Nephron progenitor cell (in vitro differentiated cells): ENCODE measurements around the gene RAP1GAP2.

Experiments used
- DNase-seq: peaks from one replicate; pipeline ENCODE4 v3.0.0; 2021
- H3K27ac Mint-ChIP-seq: 2 replicates; pipeline ENCODE4 v1.8.0; 2021; ENCODE audit warnings: mild to moderate bottlenecking, moderate library complexity, mixed read lengths
- H3K27me3 Mint-ChIP-seq: 2 replicates; pipeline ENCODE4 v1.8.0; 2021; ENCODE audit warnings: mild to moderate bottlenecking, low read depth, mixed read lengths; ENCODE audit not compliant: poor library complexity
- H3K36me3 Mint-ChIP-seq: 2 replicates; pipeline ENCODE4 v1.8.0; 2021; ENCODE audit warnings: low read depth, mixed read lengths
- H3K4me1 Mint-ChIP-seq: 2 replicates; pipeline ENCODE4 v1.8.0; 2021; ENCODE audit warnings: mixed read lengths
- H3K4me3 Mint-ChIP-seq: 2 replicates; pipeline ENCODE4 v1.8.0; 2021; ENCODE audit warnings: mild to moderate bottlenecking, moderate library complexity, mixed read lengths
- H3K9me3 Mint-ChIP-seq: 2 replicates; pipeline ENCODE4 v1.8.0; 2021; ENCODE audit warnings: mild to moderate bottlenecking, moderate library complexity, mixed read lengths
- CTCF ChIP-seq: fragments of 200-600 bp; sonication (generic); IDR thresholded peaks from 2 replicates; pipeline ENCODE4 v1.5.0; 2021; ENCODE audit warnings: antibody characterized with exemption

RAP1GAP2 gene

GRCh38 chr17:2803386-2803785 is 7.1 kb downstream of the RAP1GAP2 start:
- no peaks in the 10 kb centered on the region for H3K36me3 Mint-ChIP-seq
- H3K27me3 Mint-ChIP-seq: peaks cover 28% of the 10 kb centered on the region
- DNase-seq: no peak
- peaks cover 25% of the 10 kb centered on the region for H3K4me1 Mint-ChIP-seq
- TF ChIP-seq CTCF: no peak
- no peaks in the 10 kb centered on the region for H3K9me3 Mint-ChIP-seq
- H3K4me3 Mint-ChIP-seq: no peak overlapping the region
- H3K27ac Mint-ChIP-seq: no peak overlapping the region

- H3K4me3 Mint-ChIP-seq: no peak overlapping the region
- H3K27me3 Mint-ChIP-seq: peaks cover 26% of the 10 kb centered on the region
- H3K9me3 Mint-ChIP-seq: no peaks in the 10 kb centered on the region
- no peak for DNase-seq
- H3K27ac Mint-ChIP-seq: no peak overlapping the region
- no peaks in the 10 kb centered on the region for H3K36me3 Mint-ChIP-seq
- TF ChIP-seq CTCF: no peak
- peaks cover 22% of the 10 kb centered on the region for H3K4me1 Mint-ChIP-seq
Observed at GRCh38 chr17:2803971-2804370, 7.7 kb downstream of the RAP1GAP2 start.

DNA sequence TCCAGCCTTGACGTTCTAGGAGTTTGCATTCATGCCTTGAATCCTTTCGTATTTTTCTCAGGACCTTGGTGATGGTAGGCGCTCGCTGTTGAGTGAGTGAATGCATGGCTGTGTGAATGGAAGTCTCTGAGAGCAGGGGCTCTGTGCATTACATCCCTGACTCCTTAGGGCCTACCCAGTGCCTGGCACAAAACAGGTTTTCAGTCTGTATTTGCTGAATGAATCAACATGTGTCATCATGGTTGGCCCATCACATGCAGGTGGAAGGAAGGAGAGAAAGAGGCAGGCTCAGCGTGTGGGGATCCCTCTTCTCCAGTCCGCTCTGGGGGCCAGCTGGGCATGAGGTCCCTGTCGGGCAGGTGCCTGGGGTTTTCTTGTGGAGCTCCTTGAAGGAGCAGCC is 8.7 kb downstream of the RAP1GAP2 start:
- H3K27me3 Mint-ChIP-seq: peaks cover 16% of the 10 kb centered on the region
- TF ChIP-seq CTCF: no peak
- DNase-seq: no peak
- H3K27ac Mint-ChIP-seq: no peak overlapping the region
- H3K9me3 Mint-ChIP-seq: no peaks in the 10 kb centered on the region
- no peaks in the 10 kb centered on the region for H3K36me3 Mint-ChIP-seq
- peaks cover 17% of the 10 kb centered on the region for H3K4me1 Mint-ChIP-seq
- no peak overlapping the region for H3K4me3 Mint-ChIP-seq

GRCh38 chr17:2805961-2806360 is 9.7 kb downstream of the RAP1GAP2 start:
- no peak for TF ChIP-seq CTCF
- Mint-ChIP-seq H3K9me3 (no peaks in the 10 kb centered on the region), H3K4me3 (no peak overlapping the region), H3K4me1 (peaks cover 13% of the 10 kb centered on the region), H3K27me3 (peaks cover 9% of the 10 kb centered on the region), H3K27ac (no peak overlapping the region), H3K36me3 (no peaks in the 10 kb centered on the region)
- no peak for DNase-seq

GRCh38 chr17:2808367-2809335 is 12.4 kb downstream of the RAP1GAP2 start:
- no peak for TF ChIP-seq CTCF
- H3K9me3 Mint-ChIP-seq: no peaks in the 10 kb centered on the region
- H3K4me1 Mint-ChIP-seq: peaks cover 28% of the 10 kb centered on the region
- peaks cover 10% of the 10 kb centered on the region for H3K27me3 Mint-ChIP-seq
- no peak for DNase-seq
- no peaks in the 10 kb centered on the region for H3K36me3 Mint-ChIP-seq
- no peak overlapping the region for H3K27ac Mint-ChIP-seq
- no peak overlapping the region for H3K4me3 Mint-ChIP-seq

DNA sequence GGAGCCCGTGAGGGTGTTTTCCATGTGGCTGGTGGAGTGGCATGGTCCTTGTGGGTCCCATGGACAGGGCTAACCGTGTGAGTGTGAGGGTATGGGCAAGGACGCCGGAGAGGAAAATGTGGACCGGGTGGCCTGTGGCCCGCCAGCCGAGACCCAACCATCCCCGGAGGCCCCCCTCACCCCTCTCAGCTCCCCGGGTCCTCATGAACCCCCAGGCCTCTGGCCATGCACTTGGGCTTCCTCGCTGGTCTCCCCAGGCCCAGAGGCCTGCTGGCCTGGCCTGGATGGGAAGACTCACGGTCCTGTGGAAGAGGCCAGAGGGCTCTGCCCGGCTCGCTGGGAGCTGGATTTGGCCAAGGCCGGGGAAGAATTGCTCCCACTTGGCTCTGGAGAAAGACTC is 13.1 kb downstream of the RAP1GAP2 start:
- H3K27me3 Mint-ChIP-seq: peaks cover 9% of the 10 kb centered on the region

More for the DNA sequence above, 13.1 kb downstream of the RAP1GAP2 start:
- no peak for DNase-seq
- TF ChIP-seq CTCF: no peak
- Mint-ChIP-seq H3K9me3 (no peaks in the 10 kb centered on the region), H3K4me1 (peaks cover 28% of the 10 kb centered on the region), H3K4me3 (no peak overlapping the region), H3K36me3 (no peaks in the 10 kb centered on the region), H3K27ac (no peak overlapping the region)
